ENCODE data around the gene SLC52A3. TPM values are rescaled to one million over a fixed set of nuclear protein-coding genes. Genes with fewer than 3 reads are reported as not detected.

SLC52A3 gene
- polyA plus RNA-seq, 1 donor from 2014 or later = not detected

GRCh38 chr20:731891-732560 is 36.3 kb downstream of the SLC52A3 start:
- no peaks in the 10 kb centered on the region for H3K36me3 ChIP-seq (ENCODE audit: insufficient read depth, low read length)
- no peaks in the 10 kb centered on the region for H3K27me3 ChIP-seq (ENCODE audit: insufficient read depth, low read depth, low read length)
- no peak overlapping the region for H3K4me3 ChIP-seq (ENCODE audit: low read length)
- H3K9ac ChIP-seq (ENCODE audit: low read length) = no peak overlapping the region
- no peaks in the 10 kb centered on the region for H3F3A ChIP-seq (ENCODE audit: insufficient read depth, low read length, poor library complexity, severe bottlenecking)
- TF ChIP-seq MXI1 (conservative IDR thresholded peaks at IDR 0.05; ENCODE audit: poor library complexity, severe bottlenecking) (no peak), TAF1 (IDR thresholded peaks at IDR 0.05; ENCODE audit: low read depth) (no peak), SMC3 (conservative IDR thresholded peaks at IDR 0.05; ENCODE audit: poor library complexity) (no peak), RAD21 (conservative IDR thresholded peaks at IDR 0.05) (no peak), EP300 (conservative IDR thresholded peaks at IDR 0.05; ENCODE audit: poor library complexity, severe bottlenecking) (no peak), EZH2 (IDR thresholded peaks at IDR 0.05; ENCODE audit: borderline replicate concordance, insufficient read depth, low read length, poor library complexity, severe bottlenecking) (no peak), POLR2AphosphoS5 (IDR thresholded peaks at IDR 0.05) (no peak)
- TF ChIP-seq, protein P1, sequence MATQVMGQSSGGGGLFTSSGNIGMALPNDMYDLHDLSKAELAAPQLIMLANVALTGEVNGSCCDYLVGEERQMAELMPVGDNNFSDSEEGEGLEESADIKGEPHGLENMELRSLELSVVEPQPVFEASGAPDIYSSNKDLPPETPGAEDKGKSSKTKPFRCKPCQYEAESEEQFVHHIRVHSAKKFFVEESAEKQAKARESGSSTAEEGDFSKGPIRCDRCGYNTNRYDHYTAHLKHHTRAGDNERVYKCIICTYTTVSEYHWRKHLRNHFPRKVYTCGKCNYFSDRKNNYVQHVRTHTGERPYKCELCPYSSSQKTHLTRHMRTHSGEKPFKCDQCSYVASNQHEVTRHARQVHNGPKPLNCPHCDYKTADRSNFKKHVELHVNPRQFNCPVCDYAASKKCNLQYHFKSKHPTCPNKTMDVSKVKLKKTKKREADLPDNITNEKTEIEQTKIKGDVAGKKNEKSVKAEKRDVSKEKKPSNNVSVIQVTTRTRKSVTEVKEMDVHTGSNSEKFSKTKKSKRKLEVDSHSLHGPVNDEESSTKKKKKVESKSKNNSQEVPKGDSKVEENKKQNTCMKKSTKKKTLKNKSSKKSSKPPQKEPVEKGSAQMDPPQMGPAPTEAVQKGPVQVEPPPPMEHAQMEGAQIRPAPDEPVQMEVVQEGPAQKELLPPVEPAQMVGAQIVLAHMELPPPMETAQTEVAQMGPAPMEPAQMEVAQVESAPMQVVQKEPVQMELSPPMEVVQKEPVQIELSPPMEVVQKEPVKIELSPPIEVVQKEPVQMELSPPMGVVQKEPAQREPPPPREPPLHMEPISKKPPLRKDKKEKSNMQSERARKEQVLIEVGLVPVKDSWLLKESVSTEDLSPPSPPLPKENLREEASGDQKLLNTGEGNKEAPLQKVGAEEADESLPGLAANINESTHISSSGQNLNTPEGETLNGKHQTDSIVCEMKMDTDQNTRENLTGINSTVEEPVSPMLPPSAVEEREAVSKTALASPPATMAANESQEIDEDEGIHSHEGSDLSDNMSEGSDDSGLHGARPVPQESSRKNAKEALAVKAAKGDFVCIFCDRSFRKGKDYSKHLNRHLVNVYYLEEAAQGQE (IDR thresholded peaks at IDR 0.05; ENCODE audit: borderline replicate concordance) = no peak
- TF ChIP-seq, protein P2, sequence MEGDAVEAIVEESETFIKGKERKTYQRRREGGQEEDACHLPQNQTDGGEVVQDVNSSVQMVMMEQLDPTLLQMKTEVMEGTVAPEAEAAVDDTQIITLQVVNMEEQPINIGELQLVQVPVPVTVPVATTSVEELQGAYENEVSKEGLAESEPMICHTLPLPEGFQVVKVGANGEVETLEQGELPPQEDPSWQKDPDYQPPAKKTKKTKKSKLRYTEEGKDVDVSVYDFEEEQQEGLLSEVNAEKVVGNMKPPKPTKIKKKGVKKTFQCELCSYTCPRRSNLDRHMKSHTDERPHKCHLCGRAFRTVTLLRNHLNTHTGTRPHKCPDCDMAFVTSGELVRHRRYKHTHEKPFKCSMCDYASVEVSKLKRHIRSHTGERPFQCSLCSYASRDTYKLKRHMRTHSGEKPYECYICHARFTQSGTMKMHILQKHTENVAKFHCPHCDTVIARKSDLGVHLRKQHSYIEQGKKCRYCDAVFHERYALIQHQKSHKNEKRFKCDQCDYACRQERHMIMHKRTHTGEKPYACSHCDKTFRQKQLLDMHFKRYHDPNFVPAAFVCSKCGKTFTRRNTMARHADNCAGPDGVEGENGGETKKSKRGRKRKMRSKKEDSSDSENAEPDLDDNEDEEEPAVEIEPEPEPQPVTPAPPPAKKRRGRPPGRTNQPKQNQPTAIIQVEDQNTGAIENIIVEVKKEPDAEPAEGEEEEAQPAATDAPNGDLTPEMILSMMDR (IDR thresholded peaks at IDR 0.05; ENCODE audit: poor library complexity, severe bottlenecking) = no peak
- no peaks in the 10 kb centered on the region for H4K20me1 ChIP-seq (ENCODE audit: insufficient read depth)
- H3K9me2 ChIP-seq (ENCODE audit: insufficient read depth, low read length) = no peaks in the 10 kb centered on the region
- no peaks in the 10 kb centered on the region for H3K9me3 ChIP-seq (ENCODE audit: low read length)
- no peak overlapping the region for H3K27ac ChIP-seq (ENCODE audit: low read length)
- H2AFZ ChIP-seq (ENCODE audit: low read depth, low read length) = no peak overlapping the region
- H3K79me2 ChIP-seq (replicated peaks; ENCODE audit: insufficient read depth, low read length) = no peaks in the 10 kb centered on the region
- H3K4me2 ChIP-seq (ENCODE audit: low read length) = no peak overlapping the region

- H3K4me2 ChIP-seq (ENCODE audit: low read length) = no peak overlapping the region
- no peaks in the 10 kb centered on the region for H4K20me1 ChIP-seq (ENCODE audit: insufficient read depth)
- no peak overlapping the region for H3K9ac ChIP-seq (ENCODE audit: low read length)
- H2AFZ ChIP-seq (ENCODE audit: low read depth, low read length) = no peak overlapping the region
- H3K4me3 ChIP-seq (ENCODE audit: low read length) = no peak overlapping the region
- H3K27ac ChIP-seq (ENCODE audit: low read length) = no peak overlapping the region
- H3K9me2 ChIP-seq (ENCODE audit: insufficient read depth, low read length) = no peaks in the 10 kb centered on the region
- no peaks in the 10 kb centered on the region for H3K36me3 ChIP-seq (ENCODE audit: insufficient read depth, low read length)
- no peaks in the 10 kb centered on the region for H3K79me2 ChIP-seq (replicated peaks; ENCODE audit: insufficient read depth, low read length)
- TF ChIP-seq POLR2AphosphoS5 (IDR thresholded peaks at IDR 0.05) (no peak), SMC3 (conservative IDR thresholded peaks at IDR 0.05; ENCODE audit: poor library complexity) (no peak), RAD21 (conservative IDR thresholded peaks at IDR 0.05) (no peak)
- TF ChIP-seq, protein P1 (IDR thresholded peaks at IDR 0.05; ENCODE audit: borderline replicate concordance) = no peak
- H3K9me3 ChIP-seq (ENCODE audit: low read length) = no peaks in the 10 kb centered on the region
- H3F3A ChIP-seq (ENCODE audit: insufficient read depth, low read length, poor library complexity, severe bottlenecking) = no peaks in the 10 kb centered on the region
- H3K27me3 ChIP-seq (ENCODE audit: insufficient read depth, low read depth, low read length) = no peaks in the 10 kb centered on the region
Measured at GRCh38 chr20:730005-730404, 38.3 kb downstream of the SLC52A3 start.
